Mesothelial cell of epicardium (in vitro differentiated cells): ENCODE measurements around the gene POLK. TPM values are rescaled to one million over a fixed set of nuclear protein-coding genes. Genes with fewer than 3 reads are reported as not detected.
"Not testable (repeated sequence)": the region's sequence is repeated elsewhere in the genome, so short reads cannot be mapped to it uniquely, and the experiment has no call there.

Experiments used
- DNase-seq, 2 experiments: peaks; one replicate each; pipeline ENCODE4 v3.0.0; 2021; ENCODE audit warnings: low spot score in 2 of 2; ENCODE audit not compliant: unreplicated experiment in 2 of 2
- H3K27ac Mint-ChIP-seq: 2 replicates; pipeline ENCODE4 v1.8.0; 2021; ENCODE audit warnings: mixed read lengths
- H3K27me3 Mint-ChIP-seq: 2 replicates; pipeline ENCODE4 v1.8.0; 2021; ENCODE audit warnings: low read depth, mixed read lengths
- H3K36me3 Mint-ChIP-seq: 2 replicates; pipeline ENCODE4 v1.8.0; 2021; ENCODE audit warnings: mixed read lengths
- H3K4me1 Mint-ChIP-seq: 2 replicates; pipeline ENCODE4 v1.8.0; 2021; ENCODE audit warnings: mixed read lengths
- H3K4me3 Mint-ChIP-seq: 2 replicates; pipeline ENCODE4 v1.8.0; 2021; ENCODE audit warnings: mild to moderate bottlenecking, moderate library complexity, mixed read lengths
- H3K9me3 Mint-ChIP-seq: 2 replicates; pipeline ENCODE4 v1.8.0; 2021; ENCODE audit warnings: mixed read lengths
- CTCF ChIP-seq: fragments of 200-600 bp; sonication (generic); IDR thresholded peaks from one replicate; pipeline ENCODE4 v1.5.0; 2021; ENCODE audit warnings: antibody characterized with exemption; ENCODE audit not compliant: unreplicated experiment
- total RNA-seq: library from RNA; stranded (reverse); gene quantifications from 3 replicates; pipeline ENCODE4 v1.2.1, GENCODE V29; 2021

Gene POLK
- total RNA-seq, 1 donor from 2014 or later: 29.2 TPM

DNA sequence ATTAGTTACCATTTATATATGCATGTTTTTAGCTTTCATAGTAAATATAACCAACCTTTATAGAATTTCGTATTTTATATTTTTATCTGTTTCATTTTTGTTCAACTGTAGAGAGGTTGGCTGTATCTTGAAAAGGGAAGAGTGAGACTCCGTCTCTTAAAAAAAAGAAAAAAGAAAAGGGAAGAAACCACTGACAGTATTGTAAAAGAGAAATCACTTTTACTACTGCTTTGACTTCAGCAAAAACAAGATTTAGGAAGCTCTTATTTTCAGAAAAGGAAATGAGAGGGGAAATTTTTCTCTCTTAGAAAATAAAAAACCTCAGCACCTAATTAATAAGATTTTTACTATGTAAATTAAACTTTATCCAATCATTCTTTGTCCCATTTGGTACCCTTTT lies 14.4 kb downstream of the POLK start:
- DNase-seq: no peak
- Mint-ChIP-seq H3K4me1 (peaks cover 5% of the 10 kb centered on the region), H3K36me3 (peaks cover 14% of the 10 kb centered on the region), H3K4me3 (no peak overlapping the region), H3K9me3 (peaks cover 13% of the 10 kb centered on the region), H3K27me3 (no peaks in the 10 kb centered on the region), H3K27ac (no peak overlapping the region)
- no peak for TF ChIP-seq CTCF

DNA sequence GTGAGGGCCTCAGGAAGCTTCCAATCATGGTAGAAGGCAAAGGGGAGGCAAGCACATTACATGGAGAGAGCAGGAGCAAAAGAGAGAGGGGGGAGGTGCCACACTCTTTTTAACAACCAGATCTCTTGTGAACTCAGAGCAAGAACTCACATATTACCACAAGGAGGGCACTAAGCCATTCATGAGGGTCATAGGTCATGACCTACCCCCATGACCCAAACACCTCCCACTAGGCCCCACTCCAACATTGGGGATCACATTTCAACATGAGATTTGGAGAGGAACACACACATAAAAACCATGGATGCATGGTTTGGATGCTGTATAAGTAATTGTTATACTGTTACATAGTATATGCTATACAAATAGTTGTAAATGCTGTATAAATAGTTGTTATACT lies 17.5 kb downstream of the POLK start:
- Mint-ChIP-seq H3K9me3 (peaks cover 20% of the 10 kb centered on the region), H3K27me3 (no peaks in the 10 kb centered on the region), H3K4me1 (peaks cover 2% of the 10 kb centered on the region), H3K4me3 (no peak overlapping the region), H3K27ac (no peak overlapping the region), H3K36me3 (peaks cover 25% of the 10 kb centered on the region)
- TF ChIP-seq CTCF: no peak
- no peak for DNase-seq

DNA sequence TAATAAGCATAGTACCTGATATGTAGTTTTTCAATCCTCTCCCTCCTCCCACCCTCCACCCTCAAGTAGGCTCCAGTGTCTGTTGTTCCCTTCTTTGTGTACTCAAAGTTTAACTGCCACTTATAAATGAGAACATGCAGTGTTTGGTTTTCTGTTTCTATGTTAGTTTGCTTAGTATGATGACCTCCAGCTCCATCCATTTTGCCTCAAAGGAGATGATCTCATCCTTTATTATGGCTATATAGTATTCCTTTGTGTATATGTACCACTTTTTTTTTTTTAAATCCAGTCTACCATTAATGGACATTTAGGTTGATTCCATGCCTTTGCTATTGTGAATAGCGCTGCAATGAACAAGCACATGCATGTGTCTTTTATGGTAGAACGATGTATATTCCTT lies 20.5 kb downstream of the POLK start:
- Mint-ChIP-seq H3K27ac (no peak overlapping the region), H3K4me1 (no peaks in the 10 kb centered on the region), H3K27me3 (no peaks in the 10 kb centered on the region), H3K4me3 (no peak overlapping the region), H3K9me3 (peaks cover 39% of the 10 kb centered on the region), H3K36me3 (peaks cover 44% of the 10 kb centered on the region)
- no peak for DNase-seq
- TF ChIP-seq CTCF: no peak

- not testable (repeated sequence) for H3K27ac Mint-ChIP-seq, DNase-seq, H3K4me3 Mint-ChIP-seq, H3K4me1 Mint-ChIP-seq, H3K27me3 Mint-ChIP-seq
- Mint-ChIP-seq H3K9me3 (peaks cover 39% of the 10 kb centered on the region), H3K36me3 (peaks cover 44% of the 10 kb centered on the region)
These were observed 22.0 kb downstream of the POLK start for GRCh38 chr5:75533716-75534115.

DNA sequence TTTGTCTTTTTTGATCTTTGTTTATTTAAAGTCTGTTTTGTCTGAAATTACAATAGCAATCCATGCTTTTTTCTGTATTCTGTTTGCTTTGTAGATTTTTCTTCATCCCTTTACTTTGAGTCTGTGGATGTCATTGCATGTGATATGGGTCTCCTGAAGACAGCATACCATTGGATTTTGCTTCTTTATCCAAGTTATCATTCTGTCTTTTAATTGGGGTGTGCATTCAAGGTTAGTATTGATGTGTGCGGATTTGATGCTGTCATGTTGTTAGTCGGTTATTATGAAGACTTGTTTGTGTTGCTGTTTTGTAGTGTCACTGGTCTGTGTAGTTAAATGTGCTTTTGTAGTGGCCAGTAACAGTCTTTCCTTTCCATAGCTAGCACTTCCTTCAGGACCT lies 23.0 kb downstream of the POLK start:
- H3K4me1 Mint-ChIP-seq: peaks cover 2% of the 10 kb centered on the region
- H3K36me3 Mint-ChIP-seq: peaks cover 44% of the 10 kb centered on the region
- no peak for TF ChIP-seq CTCF

GRCh38 chr5:75536147-75536546 lies 24.5 kb downstream of the POLK start:
- Mint-ChIP-seq H3K4me3 (no peak overlapping the region), H3K36me3 (peaks cover 43% of the 10 kb centered on the region), H3K27ac (no peak overlapping the region), H3K9me3 (peaks cover 39% of the 10 kb centered on the region), H3K27me3 (no peaks in the 10 kb centered on the region), H3K4me1 (peaks cover 2% of the 10 kb centered on the region)
- no peak for TF ChIP-seq CTCF
- DNase-seq: no peak

More for the DNA sequence above, 23.0 kb downstream of the POLK start:
- H3K4me3 Mint-ChIP-seq: no peak overlapping the region
- H3K27ac Mint-ChIP-seq: no peak overlapping the region
- H3K9me3 Mint-ChIP-seq: peaks cover 39% of the 10 kb centered on the region
- no peak for DNase-seq
- H3K27me3 Mint-ChIP-seq: no peaks in the 10 kb centered on the region
